ENCODE measurements around the gene OR6B2. TPM values are rescaled to one million over a fixed set of nuclear protein-coding genes. Genes with fewer than 3 reads are reported as not detected.

OR6B2 gene
- total RNA-seq, 1 donor from 2014 or later, result not detected

GRCh38 chr2:240021488-240022104, 8.6 kb downstream of the OR6B2 start:
- DNase-seq, result peak; percentile 90
- peaks cover 34% of the 10 kb centered on the region for H3K36me3 Mint-ChIP-seq (ENCODE audit: low read depth)
- no peak overlapping the region for H3K27ac Mint-ChIP-seq
- H3K4me3 Mint-ChIP-seq, result no peak overlapping the region
- H3K27me3 Mint-ChIP-seq, result no peaks in the 10 kb centered on the region
- H3K9me3 Mint-ChIP-seq, result no peaks in the 10 kb centered on the region
- intact Hi-C loops (cut with micrococcal nuclease), result no loop called here
- H3K4me1 Mint-ChIP-seq, result peaks cover 17% of the 10 kb centered on the region

DNA sequence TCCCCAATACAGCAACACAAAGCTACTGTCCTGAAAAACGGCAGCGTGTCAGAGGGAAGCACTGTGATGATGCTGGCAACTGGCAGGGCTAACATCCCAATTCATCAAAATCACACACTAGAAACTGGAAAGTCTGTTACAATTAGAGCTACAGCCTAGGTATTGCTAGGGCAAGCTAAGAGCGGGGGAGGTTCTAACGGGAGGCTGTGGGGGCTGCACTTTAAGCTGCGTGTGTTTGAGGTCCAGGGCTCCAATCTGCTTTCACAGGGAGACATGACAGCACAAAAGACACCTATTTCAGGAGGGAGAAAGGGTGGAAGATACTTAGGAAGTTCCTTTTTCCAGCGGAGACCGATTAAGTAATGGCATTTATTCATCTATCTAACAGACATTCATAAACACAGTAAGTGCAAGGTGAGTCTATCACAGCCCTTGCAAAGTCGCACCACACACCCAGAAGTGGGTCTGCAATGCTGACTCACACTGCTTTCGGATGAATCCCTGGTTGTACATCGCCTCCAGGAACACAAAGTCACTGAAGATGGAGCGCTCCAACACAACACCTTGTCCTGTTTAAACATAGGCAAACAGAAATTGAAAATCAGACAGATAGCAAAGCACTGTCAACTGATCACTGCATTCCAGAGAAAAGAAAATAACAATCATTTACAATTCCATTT, 12.0 kb downstream of the OR6B2 start:
- intact Hi-C loops (cut with micrococcal nuclease), result no loop called here
- Mint-ChIP-seq H3K9me3 (no peaks in the 10 kb centered on the region), H3K36me3 (ENCODE audit: low read depth) (peaks cover 53% of the 10 kb centered on the region)

DNA sequence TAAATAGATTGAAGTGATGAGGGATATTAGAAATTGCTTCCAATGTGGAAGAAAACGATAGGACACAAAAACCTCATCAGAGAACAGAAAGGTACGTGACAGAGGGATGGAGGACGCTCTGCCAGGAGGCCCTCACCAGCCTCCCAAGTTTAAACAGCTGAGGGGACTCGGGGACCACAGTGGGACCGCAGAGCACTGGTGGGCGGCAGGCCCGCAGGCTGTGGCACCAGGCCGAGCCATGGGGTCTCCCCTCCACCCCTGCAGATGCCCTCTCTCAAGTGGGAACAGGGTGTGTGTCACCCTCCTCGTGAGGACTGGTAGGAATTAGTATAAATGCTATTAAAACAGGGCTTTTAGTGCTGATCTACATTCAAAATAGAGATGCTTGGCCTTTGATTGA, 15.9 kb downstream of the OR6B2 start:
- peak; percentile 43 for DNase-seq
- Mint-ChIP-seq H3K27me3 (no peaks in the 10 kb centered on the region), H3K9me3 (no peaks in the 10 kb centered on the region), H3K27ac (no peak overlapping the region), H3K4me1 (no peaks in the 10 kb centered on the region), H3K4me3 (no peak overlapping the region), H3K36me3 (ENCODE audit: low read depth) (peaks cover 60% of the 10 kb centered on the region)
- intact Hi-C loops (cut with micrococcal nuclease), result no loop called here

More for the DNA sequence above, 12.0 kb downstream of the OR6B2 start:
- Mint-ChIP-seq H3K27me3 (no peaks in the 10 kb centered on the region), H3K4me1 (peaks cover 5% of the 10 kb centered on the region), H3K4me3 (no peak overlapping the region), H3K27ac (no peak overlapping the region)
- no peak for DNase-seq

GRCh38 chr2:240013343-240013742, 16.9 kb downstream of the OR6B2 start:
- no peak for DNase-seq
- H3K36me3 Mint-ChIP-seq (ENCODE audit: low read depth), result peaks cover 61% of the 10 kb centered on the region
- no peaks in the 10 kb centered on the region for H3K27me3 Mint-ChIP-seq
- no peaks in the 10 kb centered on the region for H3K4me1 Mint-ChIP-seq
- no peak overlapping the region for H3K4me3 Mint-ChIP-seq
- no peak overlapping the region for H3K27ac Mint-ChIP-seq
- intact Hi-C loops (cut with micrococcal nuclease), result no loop called here
- no peaks in the 10 kb centered on the region for H3K9me3 Mint-ChIP-seq

- H3K4me3 Mint-ChIP-seq, result no peak overlapping the region
- intact Hi-C loops (cut with micrococcal nuclease), result no loop called here
- peaks cover 53% of the 10 kb centered on the region for H3K36me3 Mint-ChIP-seq (ENCODE audit: low read depth)
- no peak for DNase-seq
- H3K27me3 Mint-ChIP-seq, result no peaks in the 10 kb centered on the region
- H3K27ac Mint-ChIP-seq, result no peak overlapping the region
- H3K9me3 Mint-ChIP-seq, result no peaks in the 10 kb centered on the region
- no peaks in the 10 kb centered on the region for H3K4me1 Mint-ChIP-seq
Observed at GRCh38 chr2:240002983-240003382, 27.2 kb downstream of the OR6B2 start.

DNA sequence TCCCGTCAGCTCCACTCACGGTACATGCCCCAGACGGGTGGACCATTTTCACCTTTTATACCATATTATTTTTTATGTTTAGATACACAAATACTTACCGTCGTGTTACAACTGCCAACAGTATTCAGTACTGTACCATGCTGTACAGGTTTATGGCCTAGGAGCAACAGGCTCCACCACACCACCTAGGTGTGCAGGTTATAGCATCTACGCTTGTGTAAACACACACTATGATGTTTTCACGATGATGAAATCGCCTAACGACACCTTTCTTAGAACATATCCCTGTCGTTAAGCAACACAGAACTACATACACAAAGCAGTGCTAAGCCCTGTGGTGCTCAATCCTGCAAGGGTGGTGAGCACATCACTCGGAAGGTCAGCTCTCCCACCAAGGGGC, 29.6 kb downstream of the OR6B2 start:
- no peak for DNase-seq
- Mint-ChIP-seq H3K36me3 (ENCODE audit: low read depth) (peaks cover 44% of the 10 kb centered on the region), H3K4me3 (no peak overlapping the region), H3K27me3 (no peaks in the 10 kb centered on the region), H3K4me1 (no peaks in the 10 kb centered on the region), H3K9me3 (no peaks in the 10 kb centered on the region), H3K27ac (no peak overlapping the region)
- intact Hi-C loops (cut with micrococcal nuclease), result no loop called here

- no peaks in the 10 kb centered on the region for H3K27me3 Mint-ChIP-seq
- DNase-seq, result no peak
- no peak overlapping the region for H3K27ac Mint-ChIP-seq
- H3K4me1 Mint-ChIP-seq, result no peaks in the 10 kb centered on the region
- no peaks in the 10 kb centered on the region for H3K9me3 Mint-ChIP-seq
- H3K36me3 Mint-ChIP-seq (ENCODE audit: low read depth), result peaks cover 31% of the 10 kb centered on the region
- H3K4me3 Mint-ChIP-seq, result no peak overlapping the region
- intact Hi-C loops (cut with micrococcal nuclease), result loop anchor here (10.0 kb wide), 1 partner anchor 963 kb away; no protein-coding TSS in a partner anchor
Observed at GRCh38 chr2:239997686-239998409, 32.4 kb downstream of the OR6B2 start.

DNA sequence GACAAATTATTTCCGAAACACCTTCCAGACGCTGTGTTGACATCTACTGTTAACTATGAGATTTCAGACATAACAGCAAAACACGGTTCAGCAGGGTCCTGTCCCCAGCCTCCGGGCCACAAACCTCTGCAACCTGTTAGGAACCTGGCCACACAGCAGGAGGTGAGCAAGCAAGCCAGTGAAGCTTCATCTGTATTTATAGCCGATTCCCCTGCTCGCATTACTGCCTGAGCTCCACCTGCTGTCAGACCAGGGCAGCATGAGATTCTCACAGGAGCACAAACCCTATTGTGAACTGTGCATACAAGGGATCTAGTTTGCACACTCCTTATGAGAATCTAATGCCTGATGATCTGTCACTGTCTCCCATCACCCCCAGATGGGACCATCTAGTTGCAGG, 36.1 kb downstream of the OR6B2 start:
- intact Hi-C loops (cut with micrococcal nuclease), result loop anchor here (10.0 kb wide), 1 partner anchor 959 kb away; no protein-coding TSS in a partner anchor
- no peaks in the 10 kb centered on the region for H3K9me3 Mint-ChIP-seq
- H3K4me3 Mint-ChIP-seq, result no peak overlapping the region
- H3K27me3 Mint-ChIP-seq, result no peaks in the 10 kb centered on the region
- peaks cover 26% of the 10 kb centered on the region for H3K36me3 Mint-ChIP-seq (ENCODE audit: low read depth)
- no peaks in the 10 kb centered on the region for H3K4me1 Mint-ChIP-seq
- DNase-seq, result no peak
- H3K27ac Mint-ChIP-seq, result no peak overlapping the region

- no peaks in the 10 kb centered on the region for H3K9me3 Mint-ChIP-seq
- no peak for DNase-seq
- H3K4me3 Mint-ChIP-seq, result no peak overlapping the region
- no peaks in the 10 kb centered on the region for H3K27me3 Mint-ChIP-seq
- intact Hi-C loops (cut with micrococcal nuclease), result loop anchor here (10.0 kb wide), 1 partner anchor 958 kb away; no protein-coding TSS in a partner anchor
- peaks cover 31% of the 10 kb centered on the region for H3K36me3 Mint-ChIP-seq (ENCODE audit: low read depth)
- H3K27ac Mint-ChIP-seq, result no peak overlapping the region
- no peaks in the 10 kb centered on the region for H3K4me1 Mint-ChIP-seq
Observed at GRCh38 chr2:239993291-239993690, 36.9 kb downstream of the OR6B2 start.

- Mint-ChIP-seq H3K9me3 (no peaks in the 10 kb centered on the region), H3K27ac (no peak overlapping the region), H3K27me3 (no peaks in the 10 kb centered on the region), H3K4me3 (no peak overlapping the region), H3K36me3 (ENCODE audit: low read depth) (peaks cover 35% of the 10 kb centered on the region), H3K4me1 (no peaks in the 10 kb centered on the region)
- intact Hi-C loops (cut with micrococcal nuclease), result loop anchor here (1.0 to 10.0 kb wide), 2 partner anchors 58 to 957 kb away; no protein-coding TSS in a partner anchor
- DNase-seq, result peak; percentile 73
Observed at GRCh38 chr2:239991689-239992314, 38.4 kb downstream of the OR6B2 start.

DNA sequence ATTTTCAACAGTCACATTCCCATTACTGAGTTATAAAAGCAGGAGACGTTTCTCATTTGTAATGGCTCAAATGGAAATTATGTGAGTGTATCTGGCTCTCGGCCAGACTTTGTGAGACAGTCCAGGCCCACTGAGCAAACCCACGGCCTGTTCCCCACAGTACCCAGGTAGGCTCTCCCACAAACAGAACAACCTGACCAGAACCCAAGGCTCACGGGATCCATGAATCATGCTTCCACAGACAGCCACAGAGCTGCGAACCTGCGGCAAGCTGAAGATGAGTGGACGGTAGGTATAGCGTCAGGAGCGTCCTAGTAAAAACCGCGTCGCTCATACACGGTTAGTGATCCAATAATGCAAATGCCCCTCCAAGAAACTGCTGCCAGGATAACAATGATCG, 39.3 kb downstream of the OR6B2 start:
- Mint-ChIP-seq H3K27me3 (no peaks in the 10 kb centered on the region), H3K4me3 (no peak overlapping the region), H3K36me3 (ENCODE audit: low read depth) (peaks cover 42% of the 10 kb centered on the region), H3K9me3 (no peaks in the 10 kb centered on the region), H3K27ac (no peak overlapping the region), H3K4me1 (no peaks in the 10 kb centered on the region)
- no peak for DNase-seq
- intact Hi-C loops (cut with micrococcal nuclease), result loop anchor here (10.0 kb wide), 1 partner anchor 956 kb away; no protein-coding TSS in a partner anchor

GRCh38 chr2:239985356-239985755, 44.9 kb downstream of the OR6B2 start:
- H3K27me3 Mint-ChIP-seq, result no peaks in the 10 kb centered on the region
- no peak for DNase-seq
- peaks cover 5% of the 10 kb centered on the region for H3K9me3 Mint-ChIP-seq
- no peak overlapping the region for H3K4me3 Mint-ChIP-seq
- intact Hi-C loops (cut with micrococcal nuclease), result no loop called here
- H3K27ac Mint-ChIP-seq, result no peak overlapping the region
- peaks cover 2% of the 10 kb centered on the region for H3K4me1 Mint-ChIP-seq
- peaks cover 57% of the 10 kb centered on the region for H3K36me3 Mint-ChIP-seq (ENCODE audit: low read depth)

GRCh38 chr2:239984421-239985194, 45.6 kb downstream of the OR6B2 start:
- intact Hi-C loops (cut with micrococcal nuclease), result no loop called here
- Mint-ChIP-seq H3K4me1 (peaks cover 2% of the 10 kb centered on the region), H3K36me3 (ENCODE audit: low read depth) (peaks cover 53% of the 10 kb centered on the region), H3K4me3 (no peak overlapping the region), H3K27me3 (no peaks in the 10 kb centered on the region), H3K27ac (no peak overlapping the region), H3K9me3 (peaks cover 5% of the 10 kb centered on the region)
- DNase-seq, result no peak
